Tibial artery (tissue), 4 donors: ENCODE results near the gene IL20RA.

Experiments
- DNase-seq, 2 donors: peaks; one replicate each; pipeline ENCODE4 v3.0.0-alpha.2; 2019
- H3K27ac ChIP-seq, 2 donors: fragments of 200-600 bp; sonication (generic) in 1 of 2; 1 replicate in 1 of 2; 2 replicates in 1 of 2; pipeline ENCODE4 v1.5.1; 2018 to 2019; ENCODE audit warnings: mild to moderate bottlenecking in 1 of 2
- H3K27me3 ChIP-seq, 2 donors: fragments of 200-600 bp; sonication (generic) in 1 of 2; one replicate each; pipeline versions ENCODE4 v1.5.1 to v1.6.0; 2016 to 2019
- H3K36me3 ChIP-seq, 3 donors: fragments of 200-600 bp; sonication (generic) in 2 of 3; one replicate each; pipeline ENCODE4 v1.5.1; 2016 to 2019; ENCODE audit warnings: mild to moderate bottlenecking in 2 of 3
- H3K4me1 ChIP-seq, 4 donors: fragments of 200-600 bp; sonication (generic) in 2 of 4; 1 replicate in 3 of 4; 2 replicates in 1 of 4; pipeline ENCODE4 v1.5.1; 2016 to 2019
- H3K4me3 ChIP-seq, 2 donors: fragments of 200-600 bp; sonication (generic) in 1 of 2; 1 replicate in 1 of 2; 2 replicates in 1 of 2; pipeline ENCODE4 v1.5.1; 2018 to 2019; ENCODE audit warnings: mild to moderate bottlenecking in 2 of 2
- H3K9me3 ChIP-seq, 3 donors: fragments of 200-600 bp; sonication (generic) in 1 of 3; one replicate each; pipeline ENCODE4 v1.5.1; 2016 to 2019
- intact Hi-C: fragments of 100-400 bp; cut with DNase I; formaldehyde crosslinking; loops from one replicate; pipeline ENCODE4 v1.15.0; 2023; ENCODE audit warnings: low total_unique reads
- TF ChIP-seq, protein P1 (sequence below), 2 experiments: fragments of 200-600 bp in 1 of 2; fragments of 450-650 bp in 1 of 2; IDR thresholded peaks; one replicate each; pipeline ENCODE4 v1.5.1; 2017 to 2019; ENCODE audit warnings: antibody characterized with exemption in 2 of 2, mild to moderate bottlenecking in 1 of 2, moderate library complexity in 1 of 2

IL20RA gene

DNA sequence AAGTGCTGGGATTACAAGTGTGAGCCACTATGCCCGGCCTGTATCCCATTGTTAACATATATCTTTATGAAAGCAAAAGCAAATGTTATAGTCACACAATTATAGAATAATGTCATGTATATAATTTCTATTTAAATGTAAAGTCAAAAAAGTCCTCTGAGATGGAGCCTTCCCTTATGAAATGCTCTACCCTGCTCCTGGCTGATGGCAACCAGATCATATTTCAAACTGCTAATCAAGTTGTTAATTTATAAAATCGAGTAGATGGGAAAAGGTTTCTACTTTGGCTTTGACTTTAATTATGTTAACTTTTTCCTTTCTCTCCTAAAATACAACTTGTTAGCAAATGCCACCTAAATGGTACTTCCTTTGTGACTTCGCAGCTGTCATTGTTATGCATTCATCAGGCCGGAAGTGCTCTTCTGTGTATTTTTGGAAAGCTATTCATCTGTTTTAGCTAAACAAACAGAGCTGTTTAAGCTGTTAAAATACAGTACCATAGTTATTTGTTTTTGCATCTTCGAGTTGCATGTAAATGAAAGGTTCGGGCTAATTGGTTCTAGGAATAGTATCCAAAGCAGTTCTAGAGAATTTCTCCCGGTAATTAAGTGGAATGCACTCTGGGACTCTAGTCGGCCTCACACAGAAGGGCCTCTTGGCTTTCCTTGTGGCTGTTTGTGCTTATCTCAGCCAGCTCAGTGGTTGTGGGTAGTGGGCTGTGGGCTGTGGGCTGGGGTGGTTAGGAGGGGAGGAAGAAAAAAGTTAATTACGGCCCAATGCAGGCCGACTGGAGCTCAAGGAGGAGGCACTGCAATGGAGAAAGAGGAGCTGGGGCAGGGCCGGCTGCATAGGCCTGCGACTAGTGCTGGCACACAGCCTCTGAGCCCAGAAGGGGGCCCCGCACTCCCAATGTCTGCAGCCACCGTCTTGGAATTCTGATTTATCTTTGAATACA, 87.9 kb downstream of the IL20RA start:
- Histone ChIP-seq H3K27ac (no peak overlapping the region), H3K4me3 (no peak overlapping the region), H3K4me1 (no peaks in the 10 kb centered on the region), H3K27me3 (peaks cover 0 to 19% of the 10 kb centered on the region in 2 donors), H3K9me3 (no peaks in the 10 kb centered on the region), H3K36me3 (no peaks in the 10 kb centered on the region)
- intact Hi-C loops, result no loop called here
- no peak for DNase-seq
- TF ChIP-seq, protein P1, sequence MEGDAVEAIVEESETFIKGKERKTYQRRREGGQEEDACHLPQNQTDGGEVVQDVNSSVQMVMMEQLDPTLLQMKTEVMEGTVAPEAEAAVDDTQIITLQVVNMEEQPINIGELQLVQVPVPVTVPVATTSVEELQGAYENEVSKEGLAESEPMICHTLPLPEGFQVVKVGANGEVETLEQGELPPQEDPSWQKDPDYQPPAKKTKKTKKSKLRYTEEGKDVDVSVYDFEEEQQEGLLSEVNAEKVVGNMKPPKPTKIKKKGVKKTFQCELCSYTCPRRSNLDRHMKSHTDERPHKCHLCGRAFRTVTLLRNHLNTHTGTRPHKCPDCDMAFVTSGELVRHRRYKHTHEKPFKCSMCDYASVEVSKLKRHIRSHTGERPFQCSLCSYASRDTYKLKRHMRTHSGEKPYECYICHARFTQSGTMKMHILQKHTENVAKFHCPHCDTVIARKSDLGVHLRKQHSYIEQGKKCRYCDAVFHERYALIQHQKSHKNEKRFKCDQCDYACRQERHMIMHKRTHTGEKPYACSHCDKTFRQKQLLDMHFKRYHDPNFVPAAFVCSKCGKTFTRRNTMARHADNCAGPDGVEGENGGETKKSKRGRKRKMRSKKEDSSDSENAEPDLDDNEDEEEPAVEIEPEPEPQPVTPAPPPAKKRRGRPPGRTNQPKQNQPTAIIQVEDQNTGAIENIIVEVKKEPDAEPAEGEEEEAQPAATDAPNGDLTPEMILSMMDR (IDR thresholded peaks at IDR 0.05), result no peak

DNA sequence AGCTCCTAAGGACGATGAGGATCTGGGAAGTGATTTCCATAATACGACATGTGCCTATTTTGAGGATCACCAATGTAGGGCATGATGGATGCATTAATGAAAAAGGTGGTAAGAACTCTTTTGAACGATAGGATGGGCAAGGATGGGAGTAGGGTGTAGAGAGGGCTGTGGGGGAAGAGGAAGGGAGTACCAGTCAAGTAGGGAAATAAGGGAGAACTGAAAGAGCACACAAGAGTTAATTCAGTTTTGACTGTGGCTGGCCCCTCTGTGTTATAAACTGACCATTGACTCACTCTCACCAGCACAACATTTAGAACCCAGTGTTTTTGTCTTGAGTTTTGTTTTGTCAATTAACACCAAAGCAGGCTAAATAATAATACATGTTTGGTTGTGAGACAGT, 89.6 kb downstream of the IL20RA start:
- peaks cover 0 to 19% of the 10 kb centered on the region in 2 donors for H3K27me3 ChIP-seq
- TF ChIP-seq, protein P1 (IDR thresholded peaks at IDR 0.05), result no peak
- H3K27ac ChIP-seq, result no peak overlapping the region
- DNase-seq, result no peak
- intact Hi-C loops, result no loop called here
- no peaks in the 10 kb centered on the region for H3K36me3 ChIP-seq
- H3K9me3 ChIP-seq, result no peaks in the 10 kb centered on the region
- H3K4me1 ChIP-seq, result no peaks in the 10 kb centered on the region
- no peak overlapping the region for H3K4me3 ChIP-seq

DNA sequence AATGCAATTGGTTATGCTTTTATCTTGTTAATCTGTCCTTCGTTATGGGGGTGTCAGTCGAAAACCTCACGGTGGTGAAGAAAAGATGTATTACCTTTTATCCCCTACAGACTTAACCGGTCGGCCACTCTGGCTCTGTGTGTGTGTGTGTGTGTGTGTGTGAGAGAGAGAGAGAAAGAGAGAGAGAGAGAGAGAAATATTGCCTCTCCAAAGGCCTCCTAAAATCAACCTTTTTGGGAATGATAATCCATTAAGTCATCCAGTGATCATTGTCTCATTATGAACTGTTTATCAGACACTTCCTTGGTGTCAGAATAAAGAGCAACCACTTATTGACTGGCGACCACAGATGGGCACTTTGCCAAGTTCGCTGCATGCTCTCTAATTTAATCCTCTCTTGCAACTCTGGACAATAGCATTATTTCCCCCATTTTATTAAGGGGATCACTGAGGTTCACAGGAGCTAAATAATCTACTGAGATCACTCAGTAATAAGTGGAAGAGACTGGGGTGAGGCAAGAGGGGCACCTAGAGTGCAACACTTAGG, 92.0 kb downstream of the IL20RA start:
- TF ChIP-seq, protein P1 (IDR thresholded peaks at IDR 0.05), result no peak
- intact Hi-C loops, result no loop called here
- DNase-seq, result no peak
- no peak overlapping the region for H3K4me3 ChIP-seq
- H3K27ac ChIP-seq, result no peak overlapping the region
- no peaks in the 10 kb centered on the region for H3K4me1 ChIP-seq
- H3K9me3 ChIP-seq, result no peaks in the 10 kb centered on the region
- peaks cover 0 to 6% of the 10 kb centered on the region in 2 donors for H3K27me3 ChIP-seq
- no peaks in the 10 kb centered on the region for H3K36me3 ChIP-seq

DNA sequence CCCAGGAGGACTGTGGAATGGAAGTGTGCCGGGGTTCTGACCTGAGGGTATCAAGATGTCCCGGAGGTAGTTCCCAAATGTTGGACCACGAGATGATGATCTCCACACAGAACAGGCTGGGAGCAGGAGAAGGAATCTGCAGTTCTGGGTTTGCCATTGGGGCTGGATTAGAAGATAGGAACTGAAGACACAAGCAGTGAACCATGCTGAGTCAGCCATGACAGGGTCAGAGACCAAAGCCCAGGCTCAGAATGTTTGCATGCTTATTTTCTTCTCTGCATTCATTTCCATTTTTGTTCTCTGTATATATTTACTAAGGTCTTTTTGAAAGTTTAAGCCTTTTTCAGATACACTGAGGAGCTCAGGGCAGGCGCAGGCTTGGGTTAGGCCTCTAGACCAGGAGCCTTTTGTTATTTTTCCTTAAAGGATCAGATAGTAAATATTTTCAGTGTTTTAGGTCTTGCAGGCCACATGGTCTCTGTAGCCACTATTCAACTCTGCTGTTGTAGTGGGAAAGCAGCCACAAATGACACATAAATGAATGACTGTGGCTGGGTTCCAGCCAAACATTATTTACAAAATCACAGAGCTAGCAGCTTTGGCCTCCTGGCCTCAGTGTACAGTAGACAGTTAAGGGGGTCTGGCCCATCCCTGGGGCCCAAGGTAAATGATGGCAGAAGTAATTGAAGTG, 94.2 kb downstream of the IL20RA start:
- Histone ChIP-seq H3K27me3 (no peaks in the 10 kb centered on the region), H3K36me3 (no peaks in the 10 kb centered on the region), H3K27ac (no peak overlapping the region), H3K4me3 (no peak overlapping the region), H3K4me1 (no peaks in the 10 kb centered on the region), H3K9me3 (no peaks in the 10 kb centered on the region)
- DNase-seq, result no peak
- TF ChIP-seq, protein P1 (IDR thresholded peaks at IDR 0.05), result no peak
- intact Hi-C loops, result no loop called here
